ENCODE data around the gene SSR1. TPM values are rescaled to one million over a fixed set of nuclear protein-coding genes. Genes with fewer than 3 reads are reported as not detected.

The SSR1 gene
- total RNA-seq, 6 donors from 2014 or later, result 14.5 to 135 (median 57.7) TPM

DNA sequence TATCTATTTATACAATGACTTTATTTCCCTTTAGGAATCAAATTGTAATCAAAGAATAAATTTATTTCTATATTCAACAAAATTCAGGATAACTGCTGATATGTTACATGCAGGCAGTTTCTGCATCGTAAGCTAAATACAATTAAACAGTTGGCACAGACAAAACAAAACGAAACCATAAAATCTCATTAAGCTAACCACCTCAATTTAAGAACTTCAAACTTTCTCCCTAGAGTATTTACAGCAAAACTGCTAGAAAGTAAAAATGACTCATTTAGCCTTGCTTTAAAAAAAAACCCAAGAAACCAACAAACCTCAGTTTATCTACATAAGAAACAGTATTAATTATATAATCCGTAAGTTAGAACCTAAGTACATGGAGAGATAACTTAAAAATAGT lies 17.1 kb downstream of the SSR1 start:
- H3K27ac ChIP-seq, result no peak overlapping the region

DNA sequence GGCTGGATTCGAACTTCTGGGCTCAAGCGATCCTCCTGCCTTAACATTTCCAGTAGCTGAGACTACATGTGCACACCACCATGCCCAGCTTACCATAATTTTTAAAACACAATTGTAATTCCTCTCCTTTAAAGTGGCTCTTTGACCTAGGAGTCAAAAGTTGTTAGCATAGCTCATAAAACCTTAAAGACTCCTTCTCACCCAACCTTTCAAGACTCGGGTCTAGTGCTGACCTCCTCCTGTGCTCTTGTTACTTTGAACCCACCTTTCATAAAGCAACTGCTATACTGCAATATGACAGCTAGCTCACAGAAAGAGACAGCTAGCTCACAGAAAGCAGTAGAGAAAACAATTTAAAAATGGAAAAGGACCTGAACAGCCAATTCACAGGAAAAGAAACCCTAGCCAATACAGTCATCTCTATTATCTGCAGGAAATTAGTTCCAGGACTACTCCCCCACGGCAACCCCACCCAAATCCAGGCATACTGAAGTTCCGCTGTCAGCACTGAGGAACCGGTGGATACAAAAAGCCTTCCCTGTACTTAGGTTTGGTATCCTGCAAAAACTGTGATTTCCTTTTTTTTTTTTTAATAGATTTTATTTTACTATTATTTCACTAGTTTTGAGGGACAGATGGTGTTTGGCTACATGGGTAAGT lies 20.3 kb downstream of the SSR1 start:
- 70 to 82% methylated on average over 6 of the region's 6 CpGs for WGBS, 2 donors
- no peaks in the 10 kb centered on the region for H3K9me3 ChIP-seq
- TF ChIP-seq, protein P1, sequence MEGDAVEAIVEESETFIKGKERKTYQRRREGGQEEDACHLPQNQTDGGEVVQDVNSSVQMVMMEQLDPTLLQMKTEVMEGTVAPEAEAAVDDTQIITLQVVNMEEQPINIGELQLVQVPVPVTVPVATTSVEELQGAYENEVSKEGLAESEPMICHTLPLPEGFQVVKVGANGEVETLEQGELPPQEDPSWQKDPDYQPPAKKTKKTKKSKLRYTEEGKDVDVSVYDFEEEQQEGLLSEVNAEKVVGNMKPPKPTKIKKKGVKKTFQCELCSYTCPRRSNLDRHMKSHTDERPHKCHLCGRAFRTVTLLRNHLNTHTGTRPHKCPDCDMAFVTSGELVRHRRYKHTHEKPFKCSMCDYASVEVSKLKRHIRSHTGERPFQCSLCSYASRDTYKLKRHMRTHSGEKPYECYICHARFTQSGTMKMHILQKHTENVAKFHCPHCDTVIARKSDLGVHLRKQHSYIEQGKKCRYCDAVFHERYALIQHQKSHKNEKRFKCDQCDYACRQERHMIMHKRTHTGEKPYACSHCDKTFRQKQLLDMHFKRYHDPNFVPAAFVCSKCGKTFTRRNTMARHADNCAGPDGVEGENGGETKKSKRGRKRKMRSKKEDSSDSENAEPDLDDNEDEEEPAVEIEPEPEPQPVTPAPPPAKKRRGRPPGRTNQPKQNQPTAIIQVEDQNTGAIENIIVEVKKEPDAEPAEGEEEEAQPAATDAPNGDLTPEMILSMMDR (IDR thresholded peaks at IDR 0.05), result no peak
- TF ChIP-seq POLR2A (IDR thresholded peaks at IDR 0.05) (no peak), POLR2AphosphoS5 (IDR thresholded peaks at IDR 0.05) (no peak), EP300 (IDR thresholded peaks at IDR 0.05) (no peak)
- H3K36me3 ChIP-seq, result peaks cover 35 to 95% (median 48%) of the 10 kb centered on the region in 4 donors
- H3K27me3 ChIP-seq, result no peaks in the 10 kb centered on the region
- peak overlapping the region in 1 of 4 donors; percentile 46 for H3K27ac ChIP-seq
- ATAC-seq (ENCODE audit: low FRiP score in 2 of 2) (peak in 1 of 2 donors; percentile 72), DNase-seq (no peak)
- no peaks in the 10 kb centered on the region for H3K4me1 ChIP-seq
- no peak overlapping the region for H3K4me3 ChIP-seq

More for the DNA sequence above, 17.1 kb downstream of the SSR1 start:
- no peak overlapping the region for H3K4me3 ChIP-seq
- DNase-seq, result no peak
- H3K4me1 ChIP-seq, result no peaks in the 10 kb centered on the region
- TF ChIP-seq, protein P1 (IDR thresholded peaks at IDR 0.05), result no peak
- WGBS, 2 donors, result 93% methylated on average over 3 of the region's 3 CpGs
- peaks cover 33 to 95% (median 54%) of the 10 kb centered on the region in 4 donors for H3K36me3 ChIP-seq
- H3K27me3 ChIP-seq, result no peaks in the 10 kb centered on the region
- ATAC-seq (ENCODE audit: low FRiP score in 2 of 2), result no peak
- H3K9me3 ChIP-seq, result no peaks in the 10 kb centered on the region

DNA sequence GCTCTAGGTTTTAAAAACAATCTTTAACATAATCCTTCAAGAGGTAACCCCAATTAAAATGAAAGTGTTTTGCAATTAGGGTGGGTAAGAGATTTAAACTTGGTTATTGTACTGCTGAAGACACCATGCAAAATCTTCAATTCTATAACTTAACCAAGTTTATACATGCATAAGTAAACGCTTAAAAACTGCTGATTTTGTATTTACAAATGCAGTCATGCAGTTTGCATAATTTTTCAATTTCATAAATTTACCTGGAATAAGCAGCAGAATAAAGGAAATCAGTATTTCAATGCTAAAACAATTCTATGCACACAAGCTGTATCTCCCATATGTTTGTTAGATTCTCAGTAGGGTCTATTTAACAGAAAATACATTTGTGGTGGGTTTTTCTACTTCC lies 22.9 kb downstream of the SSR1 start:
- DNase-seq (no peak), ATAC-seq (ENCODE audit: low FRiP score in 2 of 2) (no peak)
- Histone ChIP-seq H3K27ac (no peak overlapping the region), H3K27me3 (no peaks in the 10 kb centered on the region), H3K4me1 (no peaks in the 10 kb centered on the region), H3K4me3 (no peak overlapping the region), H3K9me3 (no peaks in the 10 kb centered on the region), H3K36me3 (peaks cover 29 to 94% (median 41%) of the 10 kb centered on the region in 4 donors)
- TF ChIP-seq POLR2AphosphoS5 (IDR thresholded peaks at IDR 0.05), result no peak
- TF ChIP-seq POLR2A (IDR thresholded peaks at IDR 0.05), result no peak
- TF ChIP-seq, protein P1 (IDR thresholded peaks at IDR 0.05), result no peak
- no peak for TF ChIP-seq EP300 (IDR thresholded peaks at IDR 0.05)
- 90 to 93% methylated on average over 1 of the region's 1 CpG for WGBS, 2 donors

DNA sequence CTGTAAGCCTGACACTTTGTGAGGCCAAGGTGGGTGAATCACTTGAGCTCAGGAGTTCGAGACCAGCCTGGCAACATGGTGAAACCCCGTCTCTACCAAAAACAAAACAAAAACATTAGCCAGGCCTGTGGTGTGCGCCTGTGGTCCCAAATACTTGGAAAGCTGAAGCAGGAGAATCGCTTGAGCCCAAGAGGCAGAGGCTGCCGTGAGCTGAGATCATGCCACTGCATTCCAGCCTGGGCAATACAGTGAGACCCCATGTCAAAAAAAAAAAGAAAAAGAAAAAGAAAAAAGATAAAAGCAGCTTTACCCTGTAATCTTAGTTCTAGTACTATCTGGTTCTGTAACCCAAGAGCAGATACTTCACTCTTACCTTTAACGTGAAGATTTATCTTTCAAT lies 27.6 kb downstream of the SSR1 start:
- H3K36me3 ChIP-seq, result peaks cover 12 to 60% (median 19%) of the 10 kb centered on the region in 4 donors
- TF ChIP-seq, protein P1 (IDR thresholded peaks at IDR 0.05), result no peak
- no peak for TF ChIP-seq POLR2A (IDR thresholded peaks at IDR 0.05)
- no peak for TF ChIP-seq POLR2AphosphoS5 (IDR thresholded peaks at IDR 0.05)
- TF ChIP-seq EP300 (IDR thresholded peaks at IDR 0.05), result no peak
- ATAC-seq (ENCODE audit: low FRiP score in 2 of 2) (no peak), DNase-seq (no peak)
- H3K9me3 ChIP-seq, result no peaks in the 10 kb centered on the region
- H3K27ac ChIP-seq, result no peak overlapping the region
- H3K4me1 ChIP-seq, result no peaks in the 10 kb centered on the region
- WGBS, 2 donors, result 95 to 98% methylated on average over 6 of the region's 6 CpGs
- no peak overlapping the region for H3K4me3 ChIP-seq
- H3K27me3 ChIP-seq, result no peaks in the 10 kb centered on the region

DNA sequence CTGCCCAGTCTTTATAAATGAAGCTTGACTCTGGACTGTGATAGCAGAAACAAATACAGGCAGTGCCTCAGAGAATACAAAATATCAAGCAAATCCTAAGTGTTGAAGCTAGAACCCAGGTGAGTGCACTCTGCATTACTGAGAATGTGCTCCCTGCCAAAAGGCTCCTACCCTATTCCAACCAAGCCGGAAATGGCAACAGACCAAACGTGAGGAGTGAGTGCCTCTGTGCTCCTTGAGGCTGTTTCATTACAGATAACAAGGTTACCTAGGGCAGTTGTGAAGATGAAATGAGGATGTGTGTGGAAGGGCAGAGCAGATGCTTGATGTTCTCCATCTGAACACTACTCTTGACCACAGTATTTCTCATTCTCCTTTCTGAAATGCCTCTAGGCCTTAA lies 29.3 kb downstream of the SSR1 start:
- WGBS, 2 donors, result 36 to 67% methylated on average over 2 of the region's 2 CpGs
- Histone ChIP-seq H3K4me3 (no peak overlapping the region), H3K9me3 (no peaks in the 10 kb centered on the region), H3K27ac (no peak overlapping the region), H3K27me3 (no peaks in the 10 kb centered on the region), H3K4me1 (no peaks in the 10 kb centered on the region), H3K36me3 (peaks cover 2 to 42% (median 9%) of the 10 kb centered on the region in 4 donors)
- no peak for DNase-seq
- no peak for ATAC-seq (ENCODE audit: low FRiP score in 2 of 2)
- TF ChIP-seq, protein P1 (IDR thresholded peaks at IDR 0.05), result no peak
- TF ChIP-seq POLR2AphosphoS5 (IDR thresholded peaks at IDR 0.05) (no peak), EP300 (IDR thresholded peaks at IDR 0.05) (no peak), POLR2A (IDR thresholded peaks at IDR 0.05) (no peak)
